GM19240 (cell line): Measurements from ENCODE around the gene DDTL.

Experiments used
- DNase-seq: peaks from one replicate; pipeline ENCODE4 v3.0.0; 2011; ENCODE audit warnings: low spot score; ENCODE audit not compliant: insufficient read length

The DDTL gene

GRCh38 chr22:24005201-24005600 is 38.5 kb downstream of the DDTL start, which contains the start of gene GSTT4:
GSTT4 (minus strand) TSS chr22:24005453; CDS start chr22:24005356, 97 bp downstream.
- DNase-seq: no peak

- no peak for DNase-seq
Measured at GRCh38 chr22:24006207-24006913, 39.7 kb downstream of the DDTL start.

- no peak for DNase-seq
Measured at GRCh38 chr22:24006914-24007214, 40.2 kb downstream of the DDTL start.

GRCh38 chr22:24007253-24008021 is 40.7 kb downstream of the DDTL start:
- DNase-seq: no peak

GRCh38 chr22:24008022-24008283 is 41.3 kb downstream of the DDTL start:
- no peak for DNase-seq

GRCh38 chr22:24008381-24009226 is 41.9 kb downstream of the DDTL start:
- DNase-seq: no peak

- DNase-seq: no peak
Measured at GRCh38 chr22:24009227-24010017, 42.7 kb downstream of the DDTL start.

- no peak for DNase-seq
Measured at GRCh38 chr22:24010018-24010391, 43.3 kb downstream of the DDTL start.

- no peak for DNase-seq
Measured at GRCh38 chr22:24011735-24012068, 45.0 kb downstream of the DDTL start.

- DNase-seq: no peak
Measured at GRCh38 chr22:24016156-24016555, 49.5 kb downstream of the DDTL start.

GRCh38 chr22:24021304-24021703 is 54.6 kb downstream of the DDTL start:
- DNase-seq: no peak
